HT1080 (cell line): ENCODE data around the gene YBX3. TPM values are rescaled to one million over a fixed set of nuclear protein-coding genes. Genes with fewer than 3 reads are reported as not detected.
"Not testable (repeated sequence)": the region's sequence is repeated elsewhere in the genome, so short reads cannot be mapped to it uniquely, and the experiment has no call there.

Experiments
- DNase-seq: peaks from one replicate; pipeline ENCODE4 v3.0.0-alpha.2; 2015; ENCODE audit warnings: low read depth
- polyA plus RNA-seq, 2 experiments: library from polyadenylated mRNA; depleted of rRNA; stranded (reverse); fragments of >200 nt; gene quantifications; 2 replicates each; pipeline ENCODE4 v1.2.3, GENCODE V29; 2015
- total RNA-seq: library from RNA; depleted of rRNA; stranded (reverse); fragments of >200 nt; shearing (Covaris generic); gene quantifications from 2 replicates; pipeline ENCODE4 v1.2.3, GENCODE V29; 2014; rRNA removed

Gene YBX3
- 135 and 190 TPM in 2 replicates for total RNA-seq
- 391 and 429 TPM in 2 replicates for polyA plus RNA-seq (2015; cell fraction: cytosol; rRNA removed)
- polyA plus RNA-seq (2015; cell fraction: nucleus; rRNA removed) = 353 and 371 TPM in 2 replicates

DNA sequence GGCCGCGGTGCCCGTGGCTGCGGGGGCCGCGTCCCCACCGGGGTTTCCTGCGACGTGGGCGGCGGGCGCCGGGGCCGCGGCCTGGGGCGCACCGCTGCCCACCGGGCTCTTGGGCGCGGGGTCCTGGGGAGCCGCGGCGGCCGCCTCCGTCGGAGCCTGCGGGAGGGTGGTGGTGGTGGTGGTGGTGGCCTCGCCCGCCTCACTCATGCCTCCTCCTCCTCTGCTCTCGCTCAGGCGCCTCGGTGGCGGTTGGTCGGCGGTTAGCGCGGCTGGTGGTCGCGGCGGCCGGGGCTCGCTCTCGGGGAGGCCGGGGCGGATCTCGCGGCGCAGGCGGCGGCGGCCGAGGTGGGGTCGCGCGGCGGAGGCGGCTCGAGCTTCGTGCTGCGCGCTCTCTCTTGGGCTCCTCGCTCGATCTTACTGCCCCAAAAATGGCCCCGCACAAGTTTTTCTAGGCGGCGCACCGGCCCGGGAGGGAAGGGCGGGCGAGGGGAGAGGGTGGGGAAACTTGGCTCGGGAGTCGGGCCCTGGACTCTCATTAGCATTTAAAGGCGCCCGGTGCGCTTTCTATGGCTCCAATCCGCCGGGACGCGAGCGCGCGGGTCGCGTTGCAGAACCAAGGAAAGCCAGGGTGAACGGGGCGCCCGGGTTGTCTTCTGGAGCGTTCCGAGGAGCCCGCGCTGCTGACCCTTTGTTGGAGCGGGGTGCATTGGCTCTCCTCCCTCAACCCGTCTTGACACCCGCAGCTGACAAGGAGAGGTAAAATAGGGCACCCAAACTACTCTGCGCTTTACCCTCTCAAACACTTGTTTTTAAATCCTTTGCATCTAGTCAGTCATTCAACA, at the start of gene YBX3:
Gene YBX3 (minus strand): TSS at position 419 of the 842 bp plus-strand sequence. CDS start 212 bp downstream, at position 207.
- DNase-seq = peak; percentile 77

DNA sequence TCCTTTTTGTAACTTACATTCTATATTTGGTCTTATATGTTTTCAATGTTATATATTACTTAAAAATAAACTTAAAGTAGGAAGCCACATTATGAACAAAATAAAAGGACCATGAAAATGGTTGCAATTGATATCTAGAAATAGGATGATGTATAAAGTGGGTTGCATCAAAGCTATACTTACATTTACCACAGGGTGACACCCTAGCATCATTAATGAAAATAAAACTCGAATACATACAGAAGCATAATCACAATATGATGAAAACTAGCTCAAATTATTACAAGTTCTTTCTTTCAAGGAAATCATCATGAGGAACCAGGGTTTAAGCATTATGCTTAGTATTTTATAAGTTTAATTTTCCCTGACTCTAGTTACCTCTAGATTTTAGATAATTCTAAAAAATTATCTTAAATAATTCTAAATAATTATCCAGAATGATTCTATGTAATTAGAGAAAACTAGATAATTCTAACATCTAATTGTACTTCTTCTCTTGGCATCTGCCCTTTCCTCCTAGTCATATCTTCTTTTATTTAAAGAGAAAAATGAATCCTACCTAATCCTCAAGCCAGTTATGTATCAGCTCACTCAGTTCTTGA, 48.1 kb upstream of the YBX3 start:
- DNase-seq = peak; percentile 22

GRCh38 chr12:10759657-10760056, 36.5 kb upstream of the YBX3 start:
- no peak for DNase-seq

- no peak for DNase-seq
Observed at GRCh38 chr12:10756194-10756593, 33.1 kb upstream of the YBX3 start.

DNA sequence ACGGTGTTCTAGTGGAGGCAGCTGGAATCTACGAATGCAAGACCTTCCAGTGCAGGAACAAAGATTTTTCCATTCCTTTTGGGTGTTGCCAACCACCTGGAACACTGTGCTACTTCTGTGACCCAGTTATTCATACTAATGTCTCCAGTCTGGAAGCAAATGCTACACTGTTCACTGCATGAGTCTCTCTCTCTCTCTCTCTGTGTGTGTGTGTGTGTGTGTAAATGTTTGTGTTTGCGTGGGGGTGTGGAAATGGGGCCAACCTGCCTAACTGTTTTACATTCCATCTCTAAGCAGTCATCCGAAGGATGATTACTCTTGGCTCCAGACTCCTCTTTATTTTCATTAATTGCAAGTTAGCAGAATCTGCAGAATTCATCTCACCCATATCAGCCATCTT, 29.9 kb upstream of the YBX3 start:
- no peak for DNase-seq

- no peak for DNase-seq
Observed at GRCh38 chr12:10750385-10750727, 27.2 kb upstream of the YBX3 start.

DNA sequence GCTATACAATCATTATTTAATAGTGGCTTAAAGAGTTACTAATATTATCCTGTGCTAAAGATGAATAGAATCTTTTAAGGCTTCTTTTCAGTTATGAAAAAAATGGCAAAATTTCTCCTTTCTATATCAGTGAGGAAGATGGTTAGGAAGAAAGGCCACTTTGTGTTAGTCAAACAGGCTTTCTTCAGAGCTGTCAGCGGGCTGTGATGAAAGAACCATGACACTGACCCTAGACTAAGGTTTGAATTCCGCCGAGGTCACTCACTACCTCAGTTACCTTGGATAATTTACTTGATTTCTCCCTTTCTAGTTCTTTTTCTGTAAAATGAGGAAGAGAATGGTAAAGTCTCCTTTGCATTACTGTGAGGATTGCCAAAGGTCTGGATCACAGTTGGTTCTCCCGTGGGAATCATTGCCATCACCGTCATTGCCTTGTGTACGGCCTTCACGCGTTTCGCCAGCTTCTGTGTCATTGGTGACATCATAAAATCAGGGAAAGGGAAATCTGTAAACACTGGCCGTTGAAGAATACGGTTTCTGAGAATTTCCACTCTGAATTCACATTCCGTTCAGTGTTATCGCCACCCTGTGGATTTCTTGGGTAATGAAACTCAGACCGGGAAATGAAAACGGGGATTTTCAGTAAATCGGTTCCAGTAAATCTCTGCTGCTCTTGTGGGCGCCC, 26.7 kb upstream of the YBX3 start:
- DNase-seq = peak; percentile 89

DNA sequence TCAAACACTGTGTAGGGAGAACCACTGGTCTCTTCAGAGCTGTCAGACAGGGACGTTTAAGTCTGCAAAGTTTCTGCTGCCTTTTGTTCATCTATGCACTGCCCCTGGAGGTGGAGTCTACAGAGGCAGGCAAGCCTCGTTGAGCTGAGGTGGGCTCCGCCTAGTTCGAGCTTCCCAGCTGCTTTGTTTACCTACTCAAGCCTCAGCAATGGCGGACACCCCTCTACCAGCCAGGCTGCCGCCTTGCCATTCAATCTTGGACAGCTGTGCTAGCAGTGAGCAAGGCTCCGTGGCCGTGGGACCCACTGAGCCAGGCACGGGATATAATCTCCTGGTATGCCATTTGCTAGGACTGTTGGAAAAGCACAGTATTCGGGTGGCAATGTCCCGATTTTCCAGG, 24.6 kb upstream of the YBX3 start:
- DNase-seq = no peak

GRCh38 chr12:10743420-10743819, 20.3 kb upstream of the YBX3 start:
- not testable (repeated sequence) for DNase-seq

DNA sequence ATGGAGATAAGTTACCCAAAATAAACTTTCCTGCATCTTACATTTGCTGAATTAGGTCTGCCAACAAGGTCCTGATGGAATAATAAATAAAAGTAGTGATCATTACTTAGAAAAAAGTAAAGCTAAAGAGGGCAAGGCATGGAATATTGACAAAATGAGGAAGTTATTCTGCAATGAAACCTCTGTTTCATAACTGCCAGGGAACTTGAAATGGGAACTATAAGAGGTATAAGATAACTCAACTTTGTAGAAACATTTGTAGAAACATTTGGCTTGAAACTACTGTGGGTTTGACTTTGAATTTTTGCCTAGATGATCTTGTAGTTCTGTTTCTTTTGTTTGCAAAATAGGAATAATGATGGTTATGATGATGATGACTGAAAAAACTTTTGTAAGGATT, 18.7 kb upstream of the YBX3 start:
- no peak for DNase-seq

DNA sequence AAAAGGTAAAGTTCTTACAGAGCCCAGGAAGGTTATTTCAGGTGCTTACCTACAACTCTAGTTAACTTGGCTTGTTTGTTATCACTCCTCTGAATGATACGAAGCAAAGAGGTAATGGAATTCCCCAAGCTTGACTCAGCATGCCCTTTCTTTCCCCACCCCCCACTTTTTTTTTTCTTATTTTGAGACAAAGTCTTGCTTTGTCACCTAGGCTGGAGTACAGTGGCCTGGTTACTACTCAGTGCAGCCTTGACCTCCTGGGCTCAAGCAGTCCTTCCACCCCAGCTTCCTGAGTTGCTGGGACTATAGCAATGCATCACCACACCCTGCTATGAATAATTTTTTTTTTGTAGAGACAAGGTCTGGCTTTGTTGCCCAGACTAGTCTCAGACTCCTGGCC, 17.1 kb upstream of the YBX3 start:
- peak; percentile 75 for DNase-seq

GRCh38 chr12:10739157-10740118, 16.3 kb upstream of the YBX3 start:
- peak; percentile 60 for DNase-seq

DNA sequence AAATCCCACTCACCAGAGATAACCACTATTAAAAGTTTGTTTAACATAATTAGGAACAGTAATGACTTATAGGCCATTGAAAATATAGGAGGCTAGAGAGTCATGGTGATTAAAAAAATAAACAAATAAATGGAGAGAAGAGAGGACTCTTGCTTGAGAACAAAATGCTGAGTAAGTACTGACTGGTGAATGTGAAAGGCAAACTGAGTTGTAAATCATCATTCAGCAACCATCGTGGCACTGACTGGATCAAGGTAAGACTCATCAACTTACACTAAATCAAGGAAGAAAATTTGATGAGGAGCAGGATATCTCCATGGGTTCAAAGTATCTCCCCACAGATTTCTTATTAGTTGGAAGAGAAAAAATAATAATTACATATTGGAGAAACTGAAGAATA, 14.1 kb upstream of the YBX3 start:
- no peak for DNase-seq

DNA sequence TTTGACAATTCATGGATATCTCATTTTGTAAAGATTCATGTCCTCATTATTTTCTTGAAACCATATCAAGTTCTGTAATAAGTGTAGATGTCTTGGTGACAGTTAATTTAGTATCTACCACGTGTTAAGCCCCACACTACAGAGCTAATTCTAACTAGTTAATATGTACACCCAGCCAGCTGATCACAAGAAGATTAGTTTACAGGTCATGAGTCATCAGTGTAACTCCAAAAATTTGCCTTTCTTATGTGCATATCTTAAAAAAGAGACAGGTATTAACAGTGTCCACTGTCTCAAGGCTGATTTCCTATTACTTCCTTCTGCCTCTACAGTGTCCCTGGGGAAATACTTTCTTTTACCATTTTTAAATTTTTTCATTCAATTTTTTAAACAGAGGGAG, 13.3 kb upstream of the YBX3 start:
- no peak for DNase-seq

- no peak for DNase-seq
Observed at GRCh38 chr12:10735428-10735827, 12.3 kb upstream of the YBX3 start.

- no peak for DNase-seq
Observed at GRCh38 chr12:10732549-10732948, 9.4 kb upstream of the YBX3 start.

- no peak for DNase-seq
Observed at GRCh38 chr12:10732066-10732465, 8.9 kb upstream of the YBX3 start.

DNA sequence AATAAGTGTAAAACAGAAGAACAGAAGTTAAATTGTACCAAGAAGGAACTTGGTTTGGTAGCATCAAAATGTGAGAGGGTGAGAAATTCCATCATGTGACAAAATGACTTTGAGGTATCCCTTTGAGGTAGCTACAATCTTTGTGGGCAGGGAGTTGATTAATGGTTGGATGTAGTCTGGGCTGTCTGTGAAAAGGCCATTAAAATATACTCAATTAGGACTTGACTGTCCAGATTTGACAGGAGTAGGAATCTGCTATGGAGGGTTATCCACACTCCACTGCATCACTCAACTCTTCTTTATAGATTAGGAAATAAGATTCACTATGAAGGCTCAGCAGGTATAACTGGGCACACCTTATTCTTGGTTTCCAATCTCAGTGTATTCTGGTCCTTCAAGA, 7.4 kb upstream of the YBX3 start:
- DNase-seq = no peak

DNA sequence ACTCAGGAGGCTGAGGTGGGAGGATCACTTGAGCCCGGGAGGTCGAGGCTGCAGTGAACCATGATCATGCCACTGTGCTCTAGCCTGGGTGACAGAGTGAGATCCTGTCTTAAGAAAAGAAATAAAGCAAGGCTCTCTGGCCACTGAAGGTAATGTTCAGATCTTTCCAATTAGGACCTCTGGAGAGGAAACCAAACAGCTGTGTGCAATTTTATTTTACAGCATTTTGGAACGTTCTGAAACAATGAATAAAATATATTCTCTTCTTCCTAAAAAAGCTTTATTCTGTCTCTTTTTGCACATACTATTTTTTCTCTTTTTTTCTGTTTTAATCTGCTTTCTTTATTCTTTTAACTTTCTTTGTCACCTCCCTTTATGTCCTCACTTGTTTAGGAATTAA, 5.0 kb upstream of the YBX3 start:
- no peak for DNase-seq

- DNase-seq = no peak
Observed at GRCh38 chr12:10726945-10727344, 3.8 kb upstream of the YBX3 start.

DNA sequence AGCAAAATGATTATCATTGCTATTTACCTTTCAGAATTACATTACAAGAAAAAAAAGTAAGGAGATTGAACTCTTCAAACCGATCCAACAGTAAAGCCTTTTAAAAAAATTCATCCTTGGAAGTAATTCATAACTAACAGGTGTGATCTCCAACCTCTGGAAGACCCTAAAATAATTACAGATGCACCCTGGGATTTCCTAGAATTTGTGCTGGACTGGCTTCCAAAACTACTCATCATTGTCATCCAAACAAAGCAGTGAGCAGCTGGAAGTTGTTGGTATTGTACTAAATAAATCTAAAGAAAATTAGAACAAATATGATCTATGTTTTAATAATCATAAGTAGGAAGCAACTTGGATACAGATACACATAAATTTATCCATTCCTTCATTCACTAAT, 1.9 kb upstream of the YBX3 start:
- DNase-seq = no peak
